HG02678 (cell line): Measurements from ENCODE around the gene EDNRA.
A peak's percentile ranks its signal among the peaks of the same experiment; 100 is the strongest.

Source experiments
- ATAC-seq: cut with Tn5 transposase; IDR thresholded peaks from one replicate; pipeline ENCODE4 v1.9.1; 2021; ENCODE audit warnings: mild to moderate bottlenecking, moderate library complexity; ENCODE audit not compliant: unreplicated experiment

Gene EDNRA

DNA sequence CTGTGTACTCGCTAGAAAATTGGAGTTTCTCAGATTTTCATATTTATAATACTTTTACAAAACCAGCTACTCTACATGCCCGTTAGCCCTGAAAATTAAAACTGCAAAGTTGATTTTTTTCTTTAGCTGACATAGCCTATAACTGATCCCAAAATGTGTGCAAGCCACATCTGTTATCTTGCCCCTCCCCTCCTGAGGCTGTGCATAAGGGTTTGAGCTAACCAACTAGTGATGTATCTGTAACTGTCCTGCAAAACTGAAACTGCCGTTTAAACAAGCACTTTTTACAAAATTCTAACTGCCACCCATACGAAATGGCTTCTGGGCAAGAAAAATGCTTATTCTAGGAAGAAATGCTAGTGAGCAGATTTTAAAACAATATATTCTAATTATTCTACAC, 59.1 kb downstream of the EDNRA start:
- no peak for ATAC-seq

DNA sequence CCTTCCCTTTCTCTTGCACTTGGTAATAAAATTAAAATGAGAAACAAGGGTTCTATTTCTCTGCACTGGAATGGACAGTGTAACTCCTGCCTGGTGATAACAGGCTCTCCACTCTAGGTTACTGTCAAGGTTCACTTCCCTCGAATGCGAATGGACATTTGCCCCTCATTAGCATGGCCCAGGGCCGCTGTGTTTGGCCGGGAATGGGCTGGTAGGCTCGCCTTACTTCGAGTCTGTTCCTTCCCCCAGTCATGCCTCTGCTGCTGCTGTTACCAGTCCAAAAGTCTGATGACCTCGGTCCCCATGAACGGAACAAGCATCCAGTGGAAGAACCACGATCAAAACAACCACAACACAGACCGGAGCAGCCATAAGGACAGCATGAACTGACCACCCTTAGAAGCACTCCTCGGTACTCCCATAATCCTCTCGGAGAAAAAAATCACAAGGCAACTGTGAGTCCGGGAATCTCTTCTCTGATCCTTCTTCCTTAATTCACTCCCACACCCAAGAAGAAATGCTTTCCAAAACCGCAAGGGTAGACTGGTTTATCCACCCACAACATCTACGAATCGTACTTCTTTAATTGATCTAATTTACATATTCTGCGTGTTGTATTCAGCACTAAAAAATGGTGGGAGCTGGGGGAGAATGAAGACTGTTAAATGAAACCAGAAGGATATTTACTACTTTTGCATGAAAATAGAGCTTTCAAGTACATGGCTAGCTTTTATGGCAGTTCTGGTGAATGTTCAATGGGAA, 61.5 kb downstream of the EDNRA start:
- ATAC-seq = no peak

DNA sequence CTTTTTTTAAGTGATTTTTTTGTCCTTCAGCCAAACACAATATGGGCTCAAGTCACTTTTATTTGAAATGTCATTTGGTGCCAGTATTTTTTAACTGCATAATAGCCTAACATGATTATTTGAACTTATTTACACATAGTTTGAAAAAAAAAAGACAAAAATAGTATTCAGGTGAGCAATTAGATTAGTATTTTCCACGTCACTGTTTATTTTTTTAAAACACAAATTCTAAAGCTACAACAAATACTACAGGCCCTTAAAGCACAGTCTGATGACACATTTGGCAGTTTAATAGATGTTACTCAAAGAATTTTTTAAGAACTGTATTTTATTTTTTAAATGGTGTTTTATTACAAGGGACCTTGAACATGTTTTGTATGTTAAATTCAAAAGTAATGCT, 62.1 kb downstream of the EDNRA start:
- ATAC-seq = no peak

DNA sequence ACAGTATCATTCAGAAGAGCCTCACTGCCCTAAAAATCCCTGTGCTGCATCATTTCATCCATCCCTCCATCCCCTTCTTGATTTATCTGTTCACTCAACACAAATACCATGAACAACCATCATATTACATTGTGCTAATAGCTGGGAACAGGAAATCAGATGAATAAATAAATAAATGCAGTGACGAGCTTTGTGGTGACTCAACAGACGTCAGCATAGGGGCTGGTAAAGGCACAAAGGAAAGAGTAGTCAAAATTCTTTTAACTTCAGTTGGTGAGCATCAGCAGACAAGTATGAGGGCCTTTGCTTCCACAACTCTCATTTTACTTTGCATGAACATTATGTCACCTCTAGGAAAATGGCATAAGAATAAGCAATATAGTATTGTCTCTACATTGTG, 65.5 kb downstream of the EDNRA start:
- no peak for ATAC-seq

DNA sequence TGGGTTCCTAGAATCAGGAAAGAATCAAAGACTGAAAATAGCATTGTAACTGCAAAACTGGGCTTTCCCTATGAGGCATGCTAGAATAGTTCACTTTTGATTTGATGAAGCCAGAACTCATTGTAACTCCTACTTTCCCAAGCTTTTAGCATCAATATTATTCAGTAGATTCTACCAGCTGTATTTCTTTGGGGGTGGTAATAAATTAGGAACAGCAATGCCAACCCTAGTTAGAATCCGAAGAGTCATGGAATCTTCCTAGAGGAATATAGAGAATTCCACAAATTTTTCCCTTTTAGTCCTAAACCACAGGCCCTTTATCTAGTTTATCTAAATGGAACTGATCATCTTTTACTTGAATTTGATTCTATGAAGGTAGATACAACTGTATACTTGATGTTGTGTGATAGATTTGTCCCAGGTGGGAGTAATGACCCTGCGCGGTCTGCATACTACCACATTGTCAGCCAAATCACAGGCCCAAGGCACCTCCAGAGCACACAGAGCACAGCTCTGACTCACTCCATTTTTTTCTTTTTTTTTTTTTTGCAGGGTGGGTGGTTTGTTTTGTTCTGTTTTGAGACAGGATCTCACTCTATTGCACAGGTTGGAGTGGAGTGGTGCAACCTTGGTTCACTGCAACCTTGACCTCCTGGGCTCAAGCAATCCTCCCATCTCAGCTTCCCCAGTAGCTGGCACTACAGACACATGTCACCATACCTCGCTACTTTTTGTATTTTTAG, 66.6 kb downstream of the EDNRA start:
- ATAC-seq = no peak

DNA sequence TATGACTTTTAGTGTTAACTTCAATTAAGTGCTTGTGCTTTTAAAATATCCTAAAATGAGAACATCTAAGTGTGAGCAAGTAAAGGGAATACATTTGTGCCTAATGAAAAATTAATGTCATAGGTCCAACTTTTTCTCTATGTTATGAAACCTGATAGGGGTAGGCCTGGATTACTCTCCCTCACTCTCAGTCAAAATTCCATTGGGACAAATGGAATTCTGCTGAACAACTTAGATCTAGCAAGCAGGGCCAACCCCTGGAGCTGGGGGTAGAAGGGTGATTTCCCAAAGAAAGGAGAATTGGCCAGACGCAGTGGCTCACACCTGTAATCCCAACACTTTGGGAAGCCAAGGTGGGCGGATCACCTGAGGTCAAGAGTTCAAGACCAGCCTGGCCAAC, 67.4 kb downstream of the EDNRA start:
- no peak for ATAC-seq

DNA sequence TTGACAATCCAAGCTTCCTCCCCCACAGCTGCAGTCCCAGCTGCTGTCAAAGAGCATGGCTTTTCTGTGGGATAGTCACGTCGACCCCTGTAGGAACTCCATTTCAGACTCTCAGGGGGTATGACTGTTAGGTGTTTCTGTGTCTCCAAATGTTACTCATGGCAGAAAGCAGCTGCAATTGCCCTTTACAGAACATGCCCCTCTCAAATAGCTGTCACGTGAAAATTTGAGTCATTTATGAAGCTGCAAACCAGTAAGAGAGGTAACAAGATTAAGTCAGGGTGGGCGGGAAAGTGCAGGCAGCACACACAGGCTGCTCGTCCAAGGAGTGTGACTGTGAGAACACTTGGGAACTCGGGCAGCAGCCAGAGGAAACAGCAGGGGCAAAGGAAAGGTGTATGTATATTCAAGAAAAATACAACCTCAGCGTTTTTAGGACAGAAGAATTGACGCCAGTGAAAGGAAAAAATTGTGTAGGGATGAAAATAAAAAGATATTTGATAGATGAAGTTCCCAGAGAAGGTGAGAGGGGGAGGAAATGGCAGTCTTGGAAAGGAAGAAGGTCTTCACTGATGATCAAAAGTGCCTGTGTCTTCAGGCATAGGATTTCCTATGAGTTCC, 69.8 kb downstream of the EDNRA start:
- peak; percentile 71 for ATAC-seq

DNA sequence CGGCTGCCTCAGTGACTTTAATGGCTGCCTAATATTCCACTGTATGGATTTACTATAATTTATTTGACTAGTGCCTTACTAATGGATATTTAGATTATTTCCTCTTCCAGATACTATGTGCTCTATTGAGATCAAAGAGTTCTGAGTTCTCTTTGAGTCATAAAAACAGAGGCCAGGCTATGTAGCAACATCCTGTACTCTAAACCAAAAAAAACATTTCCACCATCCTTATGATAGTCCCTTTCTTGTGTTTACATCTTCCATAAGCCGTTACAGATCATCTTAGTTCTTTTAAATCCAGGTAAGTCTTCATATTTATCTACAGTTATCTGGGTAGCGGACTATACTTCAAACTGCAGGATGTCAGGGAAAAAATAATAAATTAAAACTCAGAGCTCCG, 79.7 kb downstream of the EDNRA start:
- ATAC-seq = no peak

DNA sequence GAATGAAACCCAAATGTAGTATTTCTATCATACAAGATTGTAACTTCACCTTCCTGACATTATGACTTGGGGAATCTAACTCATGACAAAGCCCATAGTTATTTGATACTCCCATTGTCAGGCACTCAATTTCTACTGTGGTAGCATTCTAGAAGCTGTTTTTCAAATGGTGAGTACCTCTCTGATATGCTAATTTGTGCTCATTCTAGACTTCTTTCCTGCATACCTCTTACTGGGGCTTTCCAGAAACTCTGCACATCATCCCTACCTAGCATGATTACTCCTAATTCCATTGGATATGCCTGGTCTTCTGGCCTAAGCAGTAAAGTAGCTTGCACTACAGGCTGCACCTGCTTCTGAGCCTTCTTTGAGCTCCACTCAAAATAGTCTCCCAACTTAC, 85.9 kb downstream of the EDNRA start:
- no peak for ATAC-seq

DNA sequence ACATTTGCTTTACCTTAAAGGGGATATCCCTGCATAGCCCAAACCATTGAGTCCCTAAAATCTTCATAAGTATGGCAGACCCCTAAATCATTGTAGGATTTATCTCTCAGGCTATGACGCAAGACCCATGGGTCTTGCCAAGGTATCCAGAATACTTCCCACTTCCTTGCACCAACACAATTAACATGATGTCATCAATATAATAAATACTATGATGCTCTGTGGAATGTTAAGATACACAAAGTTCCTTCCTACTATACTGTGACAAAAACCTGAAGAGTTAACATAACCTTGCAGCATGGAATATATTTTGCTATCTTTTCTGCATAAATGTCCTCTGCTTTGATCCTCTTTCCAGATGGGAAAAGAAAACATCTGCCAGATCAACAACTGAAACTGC, 86.4 kb downstream of the EDNRA start:
- no peak for ATAC-seq

DNA sequence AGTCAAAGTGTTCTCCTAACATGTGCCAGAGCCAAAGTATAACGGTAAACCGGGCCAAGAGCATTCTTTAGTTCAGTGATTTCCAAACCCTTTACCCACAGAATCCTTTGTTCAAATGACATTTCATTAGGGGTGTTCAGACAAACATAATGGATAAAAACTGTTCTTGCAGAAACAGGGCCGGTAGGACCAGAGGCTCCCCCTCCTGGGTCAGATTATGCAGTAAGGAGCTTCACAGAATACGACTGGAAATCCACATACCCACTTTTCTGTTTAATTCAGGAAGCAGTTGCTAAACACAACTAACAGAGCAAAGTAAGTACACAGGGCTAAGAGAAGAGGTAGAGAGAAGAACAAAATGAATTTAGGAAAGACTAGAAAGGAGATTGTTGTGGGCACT, 89.7 kb downstream of the EDNRA start:
- ATAC-seq = no peak

DNA sequence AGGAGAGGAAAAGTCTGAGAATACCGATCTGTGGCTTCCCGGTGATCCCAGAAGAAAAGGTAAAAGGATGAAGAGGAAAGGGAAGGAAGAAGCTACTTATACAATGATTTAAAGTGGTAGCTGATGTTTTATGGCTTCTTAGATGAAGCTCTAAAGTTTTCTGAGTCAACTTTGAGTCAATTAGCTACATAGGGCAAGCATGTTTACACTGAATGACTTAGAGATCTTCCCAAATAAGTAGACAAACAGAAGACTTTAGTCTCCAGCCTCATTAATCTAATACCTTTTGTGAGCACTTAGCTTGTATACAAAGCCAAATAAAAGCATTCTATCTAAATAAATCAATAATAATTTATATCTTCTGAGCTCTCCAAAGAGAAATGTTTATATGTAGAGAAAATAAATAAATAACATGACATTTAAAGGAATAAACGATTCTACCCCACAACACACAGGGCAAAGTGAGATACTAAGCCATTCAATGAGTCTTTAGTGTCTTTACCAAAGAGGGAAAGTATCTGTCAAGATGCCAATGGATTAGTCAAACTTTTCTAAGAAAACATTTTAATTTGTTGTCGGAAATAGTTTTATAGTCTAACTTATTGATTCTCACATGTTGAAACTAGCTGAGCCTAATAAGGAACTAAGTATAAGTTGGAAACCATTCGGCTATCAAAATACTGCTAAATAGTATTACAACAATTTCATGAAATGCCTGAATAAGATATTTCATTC, 90.3 kb downstream of the EDNRA start:
- no peak for ATAC-seq

DNA sequence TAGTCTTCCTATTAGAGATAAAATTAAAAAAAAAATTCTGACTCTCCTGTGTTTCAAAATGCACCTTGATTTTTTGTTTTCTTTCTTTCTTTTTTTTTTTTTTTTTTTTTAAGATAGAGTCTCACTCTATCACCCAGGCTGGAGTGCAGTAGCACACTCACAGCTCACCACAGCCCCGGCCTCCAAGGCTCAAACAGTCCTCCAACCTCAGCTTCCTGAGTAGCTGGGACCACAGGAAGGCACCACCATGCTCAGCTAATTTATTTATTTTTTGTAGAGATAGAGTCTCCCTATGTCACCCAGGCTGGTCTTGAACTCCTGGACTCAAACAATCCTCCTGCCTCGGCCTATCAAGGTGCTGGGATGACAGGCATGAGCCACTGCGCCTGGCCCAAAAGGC, 95.2 kb downstream of the EDNRA start:
- no peak for ATAC-seq

DNA sequence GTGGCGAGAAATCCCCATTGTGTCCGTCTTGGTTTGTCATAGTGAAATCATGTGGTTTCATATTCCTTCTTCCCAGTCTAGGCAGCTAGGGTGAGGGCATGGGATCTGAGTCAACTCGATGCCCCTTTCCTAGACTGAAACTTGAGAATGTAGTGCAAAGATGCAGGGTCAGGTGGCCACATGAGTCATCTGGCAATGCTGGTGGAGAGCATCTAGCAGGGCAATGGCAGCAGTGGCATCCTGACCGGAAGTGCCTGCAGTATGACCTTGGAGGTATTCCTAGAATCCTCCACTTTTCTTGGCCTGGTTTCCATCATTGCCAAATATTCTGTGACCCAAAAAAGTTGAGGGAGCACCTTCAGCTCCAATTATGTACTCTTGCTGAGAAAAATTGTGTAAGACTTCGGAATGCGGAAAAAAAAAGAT, 97.2 kb downstream of the EDNRA start:
- ATAC-seq = no peak

DNA sequence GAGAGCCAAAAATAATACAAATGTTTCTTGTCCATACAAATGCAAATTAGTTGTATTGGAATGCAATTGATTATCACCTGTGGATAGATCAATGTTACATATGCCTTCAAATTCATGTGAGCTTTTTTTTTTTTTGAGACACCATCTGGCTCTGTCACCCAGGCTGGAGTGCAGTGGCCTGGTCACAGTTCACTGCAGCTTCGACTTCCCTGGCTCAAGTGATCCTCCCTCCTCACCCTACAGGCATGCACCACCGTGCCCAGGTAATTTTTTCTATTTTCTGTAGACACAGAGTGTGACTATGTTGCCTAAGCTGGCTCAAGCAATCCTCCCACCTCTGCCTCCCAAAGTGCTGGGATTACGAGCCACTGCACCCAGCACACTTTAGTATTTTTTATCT, 97.7 kb downstream of the EDNRA start:
- no peak for ATAC-seq

DNA sequence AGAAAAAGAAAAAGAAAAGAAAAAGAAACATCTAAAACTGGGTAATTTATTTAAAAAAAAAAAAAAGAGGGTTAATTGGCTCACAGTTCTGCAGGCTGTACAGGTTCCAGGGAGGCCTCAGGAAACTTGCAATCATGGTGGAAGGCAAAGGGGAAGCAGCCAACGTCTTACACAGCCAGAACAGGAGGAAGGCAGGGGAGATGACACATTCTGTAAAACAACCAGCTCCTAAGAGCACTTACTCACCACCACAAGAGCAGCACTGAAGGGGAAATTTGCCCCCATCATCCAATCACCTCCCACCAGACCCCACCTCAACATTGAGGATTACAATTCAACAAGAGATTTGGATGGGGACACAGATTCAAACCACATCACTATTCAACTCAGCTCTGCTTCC, 99.5 kb downstream of the EDNRA start:
- no peak for ATAC-seq

DNA sequence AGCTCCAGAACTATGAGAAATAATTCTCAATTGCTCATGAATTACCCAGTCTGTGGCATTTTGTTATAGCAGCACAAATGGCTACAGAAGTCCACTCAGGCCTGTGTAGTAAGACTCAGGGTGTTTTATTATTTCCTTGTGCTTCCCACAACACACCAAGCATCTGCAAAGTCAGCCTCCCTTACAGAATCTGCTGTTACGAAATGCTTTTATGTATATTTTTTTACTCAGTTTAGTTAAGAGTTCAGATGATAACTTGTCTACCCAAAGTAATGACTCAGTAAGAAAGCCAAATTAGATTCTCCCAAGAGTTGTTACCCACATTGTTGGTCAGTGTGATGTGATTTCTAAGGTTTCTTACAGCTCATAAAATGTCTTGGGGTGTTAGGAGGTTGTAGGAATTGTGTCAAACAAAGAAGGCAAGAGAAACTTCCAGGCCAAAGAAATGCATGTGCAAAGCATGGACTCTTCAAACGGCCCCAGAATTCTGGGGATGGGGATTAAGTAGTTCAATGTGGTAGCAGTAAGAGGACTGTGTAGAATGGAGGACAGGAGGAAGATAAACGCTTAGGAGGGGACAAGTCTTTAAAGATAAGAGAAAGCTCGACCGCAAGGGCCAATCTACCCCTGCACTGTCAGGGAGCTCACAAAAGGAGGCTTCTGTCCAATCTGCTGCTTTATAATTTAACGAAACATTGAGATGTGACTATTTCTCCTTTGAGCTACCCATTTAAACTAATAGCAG, 100.9 kb downstream of the EDNRA start:
- ATAC-seq = no peak

DNA sequence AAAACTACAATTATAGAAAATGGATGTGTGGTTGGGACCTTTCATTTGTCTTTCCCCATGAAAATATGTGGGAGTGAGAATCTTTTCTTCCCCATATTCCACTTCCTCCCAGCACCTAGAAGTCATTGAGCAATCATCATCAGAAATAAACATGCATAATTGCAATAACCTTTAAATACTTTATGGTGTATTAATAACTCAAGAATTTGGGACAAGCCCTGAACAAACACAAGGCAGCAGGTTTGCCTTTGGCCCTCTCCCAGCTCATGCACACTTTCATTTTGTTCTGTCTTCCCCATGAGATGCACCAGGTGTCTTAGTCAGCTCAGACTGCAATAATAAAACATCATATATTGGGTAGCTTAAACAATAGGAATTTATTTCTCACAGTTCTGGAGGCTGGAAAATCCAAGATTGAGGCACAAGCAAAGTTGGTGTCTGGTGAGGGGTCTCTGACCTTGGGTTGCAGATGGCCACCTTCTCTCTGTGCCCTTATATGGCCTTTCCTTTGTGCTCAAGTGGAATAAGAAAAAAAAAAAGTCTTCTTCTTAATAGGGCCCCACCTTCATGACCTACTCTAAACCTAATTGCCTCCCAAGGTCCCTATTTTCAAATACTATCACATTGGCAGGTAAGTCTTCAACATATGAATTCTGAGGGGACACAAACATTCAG, 101.6 kb downstream of the EDNRA start:
- ATAC-seq = no peak

DNA sequence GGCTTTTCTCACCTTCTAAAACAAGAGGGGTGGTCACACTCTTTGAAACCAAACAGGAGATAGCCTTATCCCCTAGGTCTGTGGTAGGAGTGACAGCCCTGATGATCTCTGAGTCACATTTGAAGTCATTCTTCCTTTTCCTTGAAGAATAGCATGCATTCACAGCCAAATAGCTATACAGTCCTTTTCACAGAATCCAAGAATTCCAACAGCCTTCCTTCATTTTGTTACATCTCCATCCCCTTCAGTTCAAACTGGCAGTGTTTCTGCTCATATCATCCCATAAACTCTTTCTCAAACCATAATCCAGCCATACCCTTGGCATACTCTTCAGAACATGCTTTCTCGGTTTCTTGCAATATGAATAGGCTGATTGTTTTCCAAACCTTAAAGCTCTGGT, 103.0 kb downstream of the EDNRA start:
- no peak for ATAC-seq

DNA sequence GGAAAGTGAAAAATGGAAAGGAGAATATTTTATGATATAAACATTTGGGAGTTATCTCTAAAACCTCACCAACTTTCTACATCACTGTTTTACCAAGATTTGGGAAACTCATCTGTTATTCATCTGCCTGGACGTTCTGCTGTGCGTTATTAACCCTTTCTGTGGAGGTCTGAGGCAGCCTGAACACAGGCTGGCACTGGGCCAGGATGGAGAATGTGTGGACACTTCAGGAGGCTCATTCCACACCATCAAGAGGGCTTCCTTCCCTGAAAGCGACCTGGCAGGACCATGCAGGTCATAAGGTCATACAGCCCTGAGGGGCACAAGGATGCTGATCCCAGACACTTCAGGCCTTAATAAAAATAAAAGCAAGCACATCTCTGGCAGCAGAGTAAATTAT, 105.1 kb downstream of the EDNRA start:
- no peak for ATAC-seq
